HG03342 (cell line): Measurements from ENCODE around the gene GLI3.

ENCODE experiments used
- ATAC-seq: cut with Tn5 transposase; IDR thresholded peaks from one replicate; pipeline ENCODE4 v1.9.1; 2021; ENCODE audit warnings: mild to moderate bottlenecking, moderate library complexity; ENCODE audit not compliant: unreplicated experiment

The GLI3 gene

DNA sequence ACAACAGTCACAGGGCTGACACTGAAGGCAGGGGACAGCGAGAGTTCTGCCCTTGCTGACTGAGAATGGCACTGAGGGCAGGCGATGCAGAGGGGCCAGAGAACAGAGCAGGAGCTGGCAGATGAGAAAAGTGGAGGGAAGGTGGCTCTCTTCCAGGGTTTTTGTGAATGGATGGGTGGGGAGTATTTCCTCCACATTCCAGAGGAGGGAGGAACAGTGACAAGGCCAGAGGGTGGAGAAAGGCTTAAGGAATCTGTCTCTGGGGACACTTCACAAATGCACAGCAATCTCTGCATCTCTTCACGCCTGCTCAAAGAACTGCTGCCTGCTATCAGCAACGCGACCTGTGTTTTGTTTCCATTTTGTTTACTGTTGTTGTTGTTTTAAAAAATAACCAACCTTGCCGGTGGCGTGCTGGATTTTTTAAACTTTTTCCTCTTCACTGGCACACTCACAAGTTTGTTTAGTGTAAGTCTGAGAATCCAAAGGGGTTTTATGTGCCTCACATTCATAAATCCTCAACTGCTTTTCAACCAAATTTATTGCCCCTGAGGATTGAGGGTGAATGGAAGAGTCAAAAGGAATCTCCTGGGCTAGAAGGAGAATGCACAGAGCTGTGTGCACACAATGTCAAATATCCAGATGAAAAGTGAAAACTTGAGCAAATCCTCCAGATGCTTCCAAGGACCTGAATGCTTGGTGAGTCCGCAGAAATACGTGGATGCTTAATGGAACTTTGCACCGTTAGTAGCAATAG is 129.3 kb downstream of the GLI3 start:
- ATAC-seq, result no peak

DNA sequence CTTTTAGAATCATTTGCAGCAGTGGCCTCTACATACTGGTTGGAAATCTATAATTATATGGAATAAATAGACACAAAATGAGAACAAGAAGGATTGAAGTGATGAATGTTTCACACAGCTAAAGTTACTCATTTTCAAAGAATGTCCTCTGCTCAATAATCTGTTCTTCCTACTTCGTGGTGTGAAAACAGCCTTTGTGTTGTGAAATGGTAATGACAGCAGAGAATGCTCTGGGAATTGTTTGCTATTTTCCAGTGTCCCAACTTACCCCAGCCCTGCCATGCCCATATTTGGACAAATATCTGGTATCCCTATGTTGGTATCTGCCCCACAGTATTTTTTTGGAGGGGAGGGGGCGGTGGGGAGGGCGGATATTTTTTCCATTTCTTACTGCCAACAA is 130.4 kb downstream of the GLI3 start:
- no peak for ATAC-seq

DNA sequence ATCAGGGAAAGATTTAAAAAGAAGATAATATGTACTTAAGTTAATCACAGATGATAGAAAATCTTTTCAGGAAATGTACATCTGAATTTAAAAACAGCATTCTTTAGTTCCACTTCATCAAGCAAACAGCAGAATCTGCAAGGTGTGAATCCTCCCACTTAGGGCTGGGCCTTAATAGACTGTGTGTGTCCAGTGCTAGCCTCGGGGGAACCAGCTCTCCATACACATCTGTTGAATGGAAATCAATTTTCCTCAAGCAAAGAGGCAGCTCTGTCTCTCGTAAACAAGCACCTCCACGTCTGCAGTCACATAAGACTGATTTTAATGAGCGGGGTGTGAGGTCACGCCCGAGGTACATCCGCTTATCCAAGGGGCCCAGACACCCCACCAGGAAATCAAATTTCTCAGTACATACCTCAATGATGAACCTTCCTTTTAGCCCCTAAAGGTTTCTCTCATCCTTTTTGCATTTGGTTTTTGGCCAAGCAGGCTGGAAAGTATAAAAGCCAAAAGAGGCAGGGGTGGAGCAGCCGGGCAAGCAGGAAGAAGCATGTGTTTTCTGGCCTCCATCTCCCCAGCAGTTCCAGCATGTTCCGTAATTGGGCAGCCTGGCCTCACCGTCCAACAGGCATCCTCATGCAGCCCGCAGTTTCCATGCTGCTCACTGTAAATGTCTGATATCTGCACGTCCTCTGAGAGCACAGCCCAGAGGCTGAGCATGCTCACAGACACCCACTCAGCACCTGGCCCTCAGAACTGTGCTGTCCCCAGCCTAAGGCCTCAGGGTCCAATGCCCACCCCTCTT is 131.3 kb downstream of the GLI3 start:
- ATAC-seq, result no peak

DNA sequence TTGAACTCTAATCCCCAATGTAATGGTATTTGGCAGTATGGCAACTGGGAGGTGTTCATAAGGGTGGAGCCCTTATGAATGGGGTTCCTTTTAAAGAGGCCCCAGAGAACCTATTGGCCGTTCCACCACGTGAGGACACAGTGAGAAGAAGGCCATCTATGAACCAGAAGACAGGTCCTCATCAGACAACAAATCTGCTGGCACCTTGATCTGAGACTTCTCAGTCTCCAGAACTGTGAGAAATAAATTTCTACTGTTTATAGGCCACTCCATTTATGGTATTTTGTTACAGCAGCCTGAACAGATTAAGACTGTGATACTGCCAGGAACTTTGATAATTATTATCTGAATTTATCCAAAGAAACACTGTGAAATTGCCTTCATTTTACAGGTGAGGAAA is 132.3 kb downstream of the GLI3 start:
- no peak for ATAC-seq

DNA sequence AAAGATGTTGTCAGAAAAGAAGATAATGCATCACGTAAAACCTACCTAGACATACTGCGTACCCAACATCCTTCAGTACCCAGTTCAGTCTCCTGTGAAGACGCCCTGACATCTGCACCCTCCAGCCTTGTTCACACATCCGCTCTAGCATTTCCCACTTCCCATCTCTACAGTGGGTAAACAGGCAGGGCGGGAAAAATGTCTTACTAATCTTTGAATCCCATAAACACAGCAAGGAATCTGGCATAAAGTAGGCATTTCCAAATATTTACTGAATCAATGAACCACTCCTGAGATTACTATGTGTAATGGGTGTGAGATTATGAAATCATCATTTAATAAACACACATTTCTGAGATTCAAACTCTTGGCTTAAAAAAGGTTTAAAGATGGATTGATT is 132.8 kb downstream of the GLI3 start:
- ATAC-seq, result no peak

DNA sequence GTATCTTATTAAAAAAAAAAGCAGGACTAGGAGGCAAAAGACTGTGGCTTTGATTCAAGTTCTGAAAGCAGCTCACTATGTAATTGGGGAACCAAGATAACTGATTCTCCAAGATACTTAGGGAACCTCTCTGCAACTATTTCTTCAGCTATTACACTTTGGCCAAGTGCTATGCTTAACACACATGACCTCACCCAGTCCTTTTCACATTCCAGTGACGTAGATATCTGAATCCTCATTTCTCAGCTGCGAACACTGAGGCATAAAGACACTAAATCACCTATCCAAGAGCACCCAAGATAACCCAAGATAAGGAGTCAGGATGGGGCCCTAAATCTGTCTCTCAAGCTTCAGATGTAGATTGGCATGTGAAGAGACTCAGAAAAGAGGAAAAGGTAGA is 133.6 kb downstream of the GLI3 start:
- no peak for ATAC-seq

DNA sequence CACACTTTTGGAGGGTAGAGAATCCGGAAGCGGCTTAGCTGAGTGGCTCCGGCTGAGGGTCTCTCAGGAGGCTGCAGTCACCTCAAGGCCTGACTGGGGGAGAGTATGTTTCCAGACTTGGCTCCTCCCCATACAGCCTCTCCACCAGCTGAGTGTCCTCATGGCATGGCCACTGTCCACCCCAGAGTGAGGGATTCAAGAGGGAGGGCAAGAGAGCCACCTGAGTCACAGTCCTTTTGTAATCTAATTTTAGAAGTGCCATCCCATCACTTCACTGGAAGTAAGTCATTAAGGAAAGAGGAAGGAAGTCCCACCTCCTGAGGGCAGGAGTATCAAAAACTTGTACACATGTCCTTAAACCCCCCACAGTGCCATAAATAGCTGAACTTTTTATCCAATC is 134.0 kb downstream of the GLI3 start:
- no peak for ATAC-seq

DNA sequence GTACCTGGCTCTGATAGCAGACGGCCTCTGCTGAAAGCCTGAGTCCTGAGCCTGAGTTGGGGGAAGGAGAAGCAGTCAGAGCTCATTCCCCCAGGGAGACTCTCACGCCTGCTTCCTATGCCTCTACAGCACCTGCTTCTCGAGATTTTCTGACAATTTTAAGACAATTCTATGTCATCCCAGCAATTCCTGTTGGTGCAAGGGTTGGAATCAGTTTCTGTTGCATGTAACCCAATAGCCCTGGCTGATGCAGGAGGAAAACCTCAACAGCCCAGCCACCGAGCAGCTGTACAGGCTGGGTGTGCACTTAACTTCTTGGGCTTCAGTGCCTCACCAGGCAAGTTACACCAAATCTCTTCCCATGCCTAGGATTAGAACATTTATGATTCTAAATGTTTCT is 134.7 kb downstream of the GLI3 start:
- no peak for ATAC-seq

DNA sequence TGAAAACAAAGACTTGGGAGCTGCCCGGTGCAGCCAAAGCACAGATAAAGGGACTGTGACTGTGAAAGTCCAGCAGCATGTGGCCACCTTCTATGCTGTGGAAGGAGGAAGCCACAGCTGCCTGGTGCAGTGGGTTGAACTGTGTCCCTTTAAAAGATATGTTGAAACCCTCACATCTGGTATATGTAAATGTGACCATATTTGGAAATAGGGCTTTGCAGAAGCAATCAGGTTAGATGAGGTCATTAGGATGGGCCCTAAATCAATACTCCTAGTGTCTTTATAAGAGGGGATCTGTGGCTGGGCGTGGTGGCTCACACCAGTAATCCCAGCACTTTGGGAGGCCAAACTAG is 136.9 kb downstream of the GLI3 start:
- no peak for ATAC-seq

DNA sequence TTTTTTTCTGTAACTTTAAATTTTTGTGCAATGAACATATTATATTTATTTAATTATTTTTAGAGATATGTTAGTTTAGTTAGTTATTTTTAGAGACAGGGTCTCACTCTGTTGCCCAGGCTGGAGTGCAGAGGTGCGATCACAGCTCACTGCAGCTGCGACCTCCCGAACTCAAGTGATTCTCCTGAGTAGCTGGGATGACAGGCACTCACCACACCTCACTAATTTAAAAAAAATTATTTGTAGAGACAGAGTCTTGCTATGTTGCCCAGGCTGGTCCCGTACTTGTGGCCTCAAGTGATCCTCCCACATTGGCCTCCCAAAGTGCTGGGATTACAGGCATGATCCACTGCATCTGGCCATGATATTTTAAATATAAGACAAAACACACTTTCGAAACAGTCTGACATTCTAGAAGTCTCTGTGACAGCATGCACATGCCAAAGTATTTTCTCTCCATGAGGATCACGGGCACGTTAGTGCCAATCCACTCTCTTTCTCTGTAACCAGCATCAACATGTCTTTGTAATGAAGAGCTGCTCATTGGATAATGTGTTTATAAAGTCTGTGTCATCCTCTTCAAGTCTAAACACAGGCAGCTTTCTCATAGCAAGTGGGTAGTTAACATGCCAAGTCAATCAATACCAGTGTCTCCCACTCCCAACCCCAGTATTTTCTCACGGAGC is 137.4 kb downstream of the GLI3 start:
- ATAC-seq, result no peak

DNA sequence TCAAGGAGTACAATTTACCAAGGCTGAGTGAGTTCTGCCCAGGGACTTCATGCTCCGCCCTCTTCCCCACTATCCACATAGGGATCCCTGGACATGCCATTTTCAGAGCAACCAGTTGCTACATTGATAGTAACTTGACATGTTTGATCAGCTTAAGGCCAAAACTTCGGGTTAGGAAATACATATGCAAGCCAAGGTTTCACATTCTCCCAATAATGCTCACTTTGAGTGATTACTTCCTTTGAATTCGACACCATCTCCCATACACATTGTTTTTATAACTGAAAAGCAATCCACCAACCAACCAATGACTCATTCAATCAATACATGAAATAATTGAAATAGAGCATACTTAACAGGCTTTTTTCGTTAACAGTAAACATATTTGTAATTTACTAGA is 137.9 kb downstream of the GLI3 start:
- ATAC-seq, result no peak

DNA sequence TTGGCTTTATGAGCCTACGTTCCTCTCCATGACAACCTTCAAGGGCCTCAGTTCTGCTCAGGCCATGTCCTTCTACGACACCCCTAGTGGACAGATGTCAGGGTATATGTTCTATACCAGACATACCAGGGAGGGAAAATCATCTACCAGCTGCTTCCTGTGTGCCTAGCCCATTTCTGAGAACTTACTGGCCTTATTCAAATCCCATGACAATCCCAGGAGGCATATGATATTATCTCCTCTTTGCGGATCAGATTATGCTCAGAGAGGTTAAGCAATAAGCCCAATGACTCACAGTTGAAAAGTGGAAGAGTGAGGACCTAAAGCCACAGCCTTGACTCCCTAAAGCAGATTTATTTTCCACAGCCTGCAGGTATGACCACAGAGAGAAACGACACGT is 139.3 kb downstream of the GLI3 start:
- no peak for ATAC-seq

DNA sequence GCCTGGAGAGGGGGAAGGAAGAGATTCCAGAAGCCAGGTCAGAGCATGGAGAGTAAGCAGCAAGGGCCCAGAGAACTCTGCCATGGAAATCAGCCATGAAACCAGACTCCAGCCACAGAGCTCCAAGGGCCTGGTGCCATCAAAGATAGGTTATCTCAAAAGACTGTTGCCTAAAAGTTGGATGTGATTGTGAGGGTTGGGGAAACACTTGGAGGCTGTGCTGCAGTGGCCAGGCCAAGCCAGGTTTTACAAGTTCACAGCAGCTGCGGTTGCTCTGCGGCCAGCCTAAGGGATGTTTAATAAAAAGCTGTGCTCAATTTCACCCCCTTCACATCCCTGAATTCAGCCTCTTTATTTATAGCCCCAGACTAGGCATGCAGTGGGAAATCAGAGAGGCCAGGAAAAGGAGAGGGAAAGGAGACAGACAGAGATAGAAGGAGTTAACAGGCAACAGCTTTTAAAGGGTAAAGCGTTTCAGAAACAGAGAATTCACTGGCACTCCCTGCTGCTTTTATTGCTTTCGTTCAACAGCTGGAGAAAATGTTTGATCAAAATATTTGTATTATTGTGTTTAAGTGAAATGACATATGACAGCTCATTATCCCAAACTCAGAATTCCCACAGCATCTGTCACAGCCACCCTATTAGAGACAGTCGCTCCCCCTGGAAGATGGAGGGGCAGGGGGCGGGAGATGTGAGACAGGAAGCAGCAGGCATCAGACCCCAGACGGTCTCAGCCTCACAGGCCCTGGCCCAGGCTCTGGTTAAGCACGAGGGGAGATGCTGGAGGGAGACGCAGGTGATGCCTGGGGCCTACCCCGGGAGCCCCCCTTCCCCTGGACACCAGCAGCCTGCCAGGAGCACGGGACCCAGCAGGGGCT is 140.1 kb downstream of the GLI3 start:
- no peak for ATAC-seq

DNA sequence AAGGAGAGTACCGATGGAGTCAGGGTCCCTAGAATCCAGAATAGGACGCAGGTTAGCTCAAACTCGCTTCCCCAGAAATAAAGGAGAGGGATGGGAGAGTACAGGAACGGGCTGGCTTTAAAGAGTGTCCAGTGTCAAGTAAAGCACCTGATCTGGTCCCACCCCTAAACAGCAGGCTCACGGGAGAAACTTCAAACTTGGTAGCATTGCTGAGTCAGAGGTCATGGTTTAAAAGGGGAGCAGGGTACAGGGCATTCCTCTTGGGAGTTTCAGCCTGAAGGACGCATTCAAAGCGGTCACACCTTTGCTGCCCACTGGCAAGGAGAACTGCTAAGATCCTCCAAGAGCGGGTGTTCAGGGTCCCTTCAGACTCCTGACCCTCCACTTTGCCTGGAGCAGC is 140.7 kb downstream of the GLI3 start:
- no peak for ATAC-seq

DNA sequence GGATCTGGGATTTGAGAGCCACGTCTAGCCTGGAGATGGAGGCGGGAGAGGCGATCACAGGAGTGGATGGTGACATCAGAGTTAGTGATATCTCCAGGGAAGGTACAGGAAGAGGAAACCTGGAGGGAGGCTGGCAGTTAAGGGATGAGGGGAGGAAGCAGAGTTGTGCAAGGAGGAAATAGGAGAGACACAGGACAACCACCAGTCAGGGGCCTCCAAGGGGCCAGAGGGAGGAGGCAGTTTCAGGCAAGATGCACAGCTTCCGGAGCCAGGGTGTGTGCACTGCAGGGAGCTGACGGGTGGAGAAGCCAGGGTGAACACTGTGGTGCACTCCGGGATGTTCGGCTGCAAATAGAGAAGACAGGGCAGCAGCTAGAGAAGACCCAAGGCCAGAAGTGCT is 141.2 kb downstream of the GLI3 start:
- no peak for ATAC-seq

DNA sequence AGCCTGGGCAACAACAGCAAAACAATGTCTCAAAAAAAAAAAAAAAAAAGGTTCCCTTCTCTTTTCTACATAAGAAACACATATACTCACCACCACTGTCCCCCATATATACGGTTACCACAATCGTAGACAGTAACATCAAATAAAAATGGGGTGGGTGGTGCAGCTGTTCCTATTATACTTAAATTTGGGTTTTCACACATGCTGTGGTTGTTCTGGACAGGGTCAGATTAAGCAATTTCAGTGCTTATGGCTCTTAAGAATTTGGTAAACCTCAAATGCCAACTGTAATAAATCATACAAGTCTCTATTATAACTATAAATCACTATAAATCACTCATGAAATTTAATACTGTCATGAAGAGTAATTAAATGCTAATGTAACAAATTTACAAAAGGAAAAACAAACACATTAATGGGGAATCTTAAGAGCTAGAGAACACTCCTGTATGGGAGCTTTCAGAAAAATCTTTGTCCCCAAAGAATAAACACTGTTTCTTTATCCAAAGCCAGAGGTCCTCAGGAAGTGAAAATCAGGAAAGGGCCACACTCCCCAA is 143.6 kb downstream of the GLI3 start:
- ATAC-seq, result no peak

DNA sequence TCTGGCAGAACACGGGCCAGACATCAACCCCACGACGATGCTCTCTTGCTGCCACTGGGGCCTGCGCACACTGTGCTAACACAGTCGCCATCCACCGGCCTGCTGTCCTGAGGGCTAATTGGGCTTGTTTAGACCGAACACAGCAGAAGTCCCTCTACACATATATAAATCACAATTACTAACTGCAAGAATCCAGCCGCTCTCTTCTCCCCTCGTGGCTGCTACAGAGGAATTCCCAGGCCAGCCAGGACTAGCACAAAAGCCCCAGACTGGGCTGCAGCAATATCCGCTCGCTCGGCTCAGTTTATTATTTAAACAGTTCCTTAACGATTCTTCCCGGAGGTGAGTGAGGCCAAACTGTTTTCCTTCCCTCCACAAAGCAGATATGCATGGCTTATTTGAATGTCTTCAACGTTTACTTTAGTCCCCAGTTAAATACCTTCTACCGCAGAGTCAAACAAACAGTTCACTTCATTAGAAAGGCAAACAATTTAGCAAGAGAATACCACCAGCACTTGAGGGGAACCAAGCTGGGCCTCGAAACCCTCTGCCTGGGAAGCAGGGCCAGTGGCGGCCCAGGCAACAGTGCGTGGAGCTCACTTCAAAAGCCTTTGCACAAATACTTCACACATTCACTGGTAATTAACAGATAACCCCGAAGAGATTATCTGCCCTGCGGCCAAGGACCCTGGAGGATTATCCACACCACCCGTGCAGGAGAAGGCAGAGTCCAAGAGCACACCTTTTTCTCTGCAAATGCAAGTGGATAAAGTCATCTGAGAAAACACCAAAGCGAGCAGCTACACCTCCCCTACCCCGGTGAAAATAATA is 145.3 kb downstream of the GLI3 start:
- ATAC-seq, result no peak

DNA sequence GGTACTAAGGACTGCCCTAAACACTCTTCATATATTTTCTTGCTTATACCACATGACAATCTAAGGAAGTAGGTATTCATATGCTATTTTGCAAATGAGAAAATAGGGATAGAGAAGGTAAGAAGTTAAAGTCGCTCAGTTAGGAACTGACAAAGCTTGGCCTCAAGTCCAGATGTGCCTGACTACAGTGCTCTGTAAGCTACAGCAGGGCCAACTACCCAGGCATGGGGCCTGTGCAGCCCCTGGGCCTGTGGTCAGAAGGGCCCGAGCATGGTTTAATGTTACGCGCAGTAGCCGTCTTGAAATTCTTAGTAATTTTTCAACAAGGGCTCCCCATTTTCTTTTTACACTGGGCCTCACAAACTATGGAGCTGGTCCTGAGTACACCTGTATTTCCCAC is 146.2 kb downstream of the GLI3 start:
- no peak for ATAC-seq

DNA sequence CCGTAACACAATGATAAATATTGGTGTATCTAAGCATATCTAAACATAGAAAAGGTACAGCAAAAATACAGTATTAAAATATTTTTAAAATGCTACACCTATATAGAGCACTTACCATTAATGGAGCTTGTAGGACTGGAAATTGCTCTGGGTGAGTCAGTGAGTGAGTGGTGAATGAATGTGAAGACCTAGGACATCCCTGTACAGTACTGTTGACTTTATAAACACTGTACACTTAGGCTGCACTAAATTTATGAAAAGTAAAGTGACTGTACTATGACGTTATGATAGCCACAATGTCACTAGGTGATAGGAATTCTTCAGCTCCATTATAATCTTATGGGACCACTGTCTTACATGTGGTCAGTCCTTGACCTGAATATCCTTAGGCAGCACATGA is 147.0 kb downstream of the GLI3 start:
- no peak for ATAC-seq

DNA sequence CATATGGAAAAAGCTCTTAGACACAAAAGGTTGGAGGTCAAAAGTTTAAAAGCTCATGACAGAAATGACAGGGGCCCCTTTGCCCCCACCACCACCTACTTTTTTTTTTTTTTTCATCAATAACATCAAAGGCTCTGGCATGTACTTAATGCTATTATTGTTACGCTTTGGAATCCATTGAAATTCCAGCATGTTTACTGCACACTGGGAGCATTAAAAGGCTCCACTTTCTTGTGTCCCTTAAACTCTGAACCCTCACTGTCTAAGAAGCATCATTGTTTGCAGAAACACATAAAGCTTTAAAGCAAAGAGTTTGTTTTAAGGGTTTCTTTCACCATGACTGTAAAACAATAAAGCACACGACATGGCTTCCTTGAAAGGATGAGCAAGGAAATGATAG is 149.4 kb downstream of the GLI3 start:
- no peak for ATAC-seq
